ENCODE data around the gene CFAP20.
"Not testable (repeated sequence)": the region's sequence is repeated elsewhere in the genome, so short reads cannot be mapped to it uniquely, and the experiment has no call there.

CFAP20 gene

DNA sequence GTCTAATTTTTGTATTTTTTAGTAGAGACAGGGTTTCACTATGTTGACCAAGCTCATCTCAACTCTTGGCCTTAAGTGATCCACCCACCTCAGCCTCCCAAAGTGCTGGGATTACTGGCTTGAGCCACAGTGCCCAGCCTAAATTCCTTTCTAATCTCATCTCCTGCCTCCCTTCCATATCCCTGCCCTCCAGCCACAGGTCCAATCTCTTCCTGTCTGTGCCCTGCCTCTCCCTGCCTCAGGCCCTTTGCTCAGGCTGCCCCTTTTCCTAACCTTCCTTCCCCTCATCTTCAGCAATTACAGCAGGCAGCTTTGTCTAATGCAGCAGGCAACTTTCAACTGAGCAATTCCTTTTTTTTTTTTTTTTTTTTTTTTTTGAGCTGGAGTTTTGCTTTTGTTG is 46.8 kb downstream of the CFAP20 start:
- TF ChIP-seq, protein P1, sequence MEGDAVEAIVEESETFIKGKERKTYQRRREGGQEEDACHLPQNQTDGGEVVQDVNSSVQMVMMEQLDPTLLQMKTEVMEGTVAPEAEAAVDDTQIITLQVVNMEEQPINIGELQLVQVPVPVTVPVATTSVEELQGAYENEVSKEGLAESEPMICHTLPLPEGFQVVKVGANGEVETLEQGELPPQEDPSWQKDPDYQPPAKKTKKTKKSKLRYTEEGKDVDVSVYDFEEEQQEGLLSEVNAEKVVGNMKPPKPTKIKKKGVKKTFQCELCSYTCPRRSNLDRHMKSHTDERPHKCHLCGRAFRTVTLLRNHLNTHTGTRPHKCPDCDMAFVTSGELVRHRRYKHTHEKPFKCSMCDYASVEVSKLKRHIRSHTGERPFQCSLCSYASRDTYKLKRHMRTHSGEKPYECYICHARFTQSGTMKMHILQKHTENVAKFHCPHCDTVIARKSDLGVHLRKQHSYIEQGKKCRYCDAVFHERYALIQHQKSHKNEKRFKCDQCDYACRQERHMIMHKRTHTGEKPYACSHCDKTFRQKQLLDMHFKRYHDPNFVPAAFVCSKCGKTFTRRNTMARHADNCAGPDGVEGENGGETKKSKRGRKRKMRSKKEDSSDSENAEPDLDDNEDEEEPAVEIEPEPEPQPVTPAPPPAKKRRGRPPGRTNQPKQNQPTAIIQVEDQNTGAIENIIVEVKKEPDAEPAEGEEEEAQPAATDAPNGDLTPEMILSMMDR (IDR thresholded peaks at IDR 0.05): no peak
- Histone ChIP-seq H3K4me3 (no peak overlapping the region), H3K27ac (no peak overlapping the region)
- no peak for DNase-seq (ENCODE audit: low spot score)

DNA sequence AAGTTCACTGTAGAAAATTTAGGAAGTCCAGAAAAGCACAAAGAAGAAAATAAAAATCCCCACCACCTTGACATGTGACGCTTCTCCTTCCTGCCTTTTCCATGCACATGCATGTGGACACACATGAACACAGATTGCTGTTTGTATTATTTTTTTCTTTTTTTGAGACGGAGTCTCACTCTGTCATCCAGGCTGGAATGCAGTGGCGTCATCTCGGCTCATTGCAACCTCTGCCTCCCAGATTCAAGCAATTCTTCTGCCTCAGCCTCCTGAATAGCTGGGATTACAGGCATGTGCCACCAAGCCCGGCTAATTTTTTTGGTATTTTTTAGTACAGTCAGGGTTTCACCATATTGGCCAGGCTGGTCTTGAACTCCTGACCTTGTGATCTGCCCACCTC is 48.5 kb downstream of the CFAP20 start:
- not testable (repeated sequence) for H3K27ac ChIP-seq; DNase-seq (ENCODE audit: low spot score); H3K4me3 ChIP-seq

GRCh38 chr16:58077796-58078195 is 51.4 kb downstream of the CFAP20 start:
- DNase-seq (ENCODE audit: low spot score): no peak
- H3K27ac ChIP-seq: no peak overlapping the region
- no peak overlapping the region for H3K4me3 ChIP-seq
- TF ChIP-seq, protein P1 (IDR thresholded peaks at IDR 0.05): no peak

- H3K27ac ChIP-seq: no peak overlapping the region
- DNase-seq (ENCODE audit: low spot score): no peak
- H3K4me3 ChIP-seq: no peak overlapping the region
- TF ChIP-seq, protein P1 (IDR thresholded peaks at IDR 0.05): no peak
These were observed 52.7 kb downstream of the CFAP20 start for GRCh38 chr16:58076514-58076913.

DNA sequence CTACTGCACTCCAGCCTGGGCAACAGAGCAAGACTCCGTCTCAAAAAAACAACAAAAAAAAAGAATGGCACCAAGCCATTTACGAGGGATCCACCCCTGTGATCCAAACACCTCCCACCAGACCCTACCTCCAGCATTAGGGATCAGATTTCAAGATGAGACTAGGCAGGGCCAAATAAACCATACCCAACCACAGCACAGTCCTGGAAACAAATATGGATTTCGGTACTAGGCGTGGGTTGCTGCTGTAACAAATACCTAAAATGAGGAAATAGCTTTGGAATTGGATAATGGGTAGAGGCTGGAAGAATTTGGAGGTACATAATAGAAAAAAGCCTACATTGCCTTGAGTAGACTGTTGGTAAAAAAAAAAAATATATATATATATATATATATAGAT is 54.5 kb downstream of the CFAP20 start:
- no peak for DNase-seq (ENCODE audit: low spot score)
- H3K4me3 ChIP-seq: no peak overlapping the region
- H3K27ac ChIP-seq: no peak overlapping the region
- TF ChIP-seq, protein P1 (IDR thresholded peaks at IDR 0.05): no peak

- not testable (repeated sequence) for H3K4me3 ChIP-seq; H3K27ac ChIP-seq; DNase-seq (ENCODE audit: low spot score)
These were observed 56.1 kb downstream of the CFAP20 start for GRCh38 chr16:58073086-58073485.

DNA sequence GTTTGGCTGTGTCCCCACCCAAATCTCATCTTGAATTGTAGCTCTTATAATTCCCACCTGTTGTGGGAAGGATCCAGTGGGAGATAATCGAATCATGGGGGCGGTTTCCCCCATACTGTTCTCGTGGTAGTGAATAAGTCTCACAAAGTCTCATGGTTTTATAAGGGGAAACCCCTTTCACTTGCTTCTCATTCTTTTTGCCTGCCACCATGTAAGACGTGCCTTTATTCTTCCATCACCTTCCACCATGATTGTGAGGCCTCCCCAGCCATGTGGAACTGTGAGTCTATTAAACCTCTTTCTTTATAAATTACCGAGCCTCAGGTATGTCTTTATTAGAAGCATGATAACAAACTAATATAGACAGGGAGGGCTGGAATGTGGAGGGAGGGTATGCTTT is 57.0 kb downstream of the CFAP20 start:
- H3K4me3 ChIP-seq; H3K27ac ChIP-seq; DNase-seq (ENCODE audit: low spot score): not testable (repeated sequence)

GRCh38 chr16:58070585-58070984 is 58.6 kb downstream of the CFAP20 start:
- TF ChIP-seq, protein P1 (IDR thresholded peaks at IDR 0.05): no peak
- DNase-seq (ENCODE audit: low spot score): no peak
- Histone ChIP-seq H3K27ac (no peak overlapping the region), H3K4me3 (no peak overlapping the region)

All from coronary artery (tissue), 2 donors.